HUES64 (cell line): ENCODE data around the gene HS6ST2.

Source experiments
- H3K27ac ChIP-seq: 2 replicates; pipeline ENCODE4 v1.7.0; 2013; ENCODE audit warnings: low read depth, low read length, inconsistent platforms
- H3K27me3 ChIP-seq: 2 replicates; pipeline ENCODE4 v1.6.1; 2013; ENCODE audit warnings: mild to moderate bottlenecking, low read length; ENCODE audit not compliant: insufficient read depth
- H3K36me3 ChIP-seq: 2 replicates; pipeline ENCODE4 v1.6.1; 2013; ENCODE audit warnings: mild to moderate bottlenecking, low read length; ENCODE audit not compliant: insufficient read depth
- H3K4me1 ChIP-seq: 2 replicates; pipeline ENCODE4 v1.6.1; 2013; ENCODE audit warnings: mild to moderate bottlenecking, low read length, moderate library complexity; ENCODE audit not compliant: insufficient read depth
- H3K4me3 ChIP-seq: 2 replicates; pipeline ENCODE4 v1.5.1; 2013; ENCODE audit warnings: mild to moderate bottlenecking, low read length, moderate library complexity
- H3K9ac ChIP-seq: 2 replicates; pipeline ENCODE4 v1.6.1; 2013; ENCODE audit warnings: mild to moderate bottlenecking, low read depth, low read length
- H3K9me3 ChIP-seq: 2 replicates; pipeline ENCODE4 v1.6.1; 2013; ENCODE audit warnings: low read depth, low read length; ENCODE audit not compliant: insufficient read depth
- WGBS: fragments of 150-250, 120-280 bp; methylation state at CpG from one replicate; pipeline ENCODE4 v1.1.7; 2013; ENCODE audit warnings: missing lambda C conversion rate; 5-methylcytosine and 5-hydroxymethylcytosine counted together

The HS6ST2 gene

DNA sequence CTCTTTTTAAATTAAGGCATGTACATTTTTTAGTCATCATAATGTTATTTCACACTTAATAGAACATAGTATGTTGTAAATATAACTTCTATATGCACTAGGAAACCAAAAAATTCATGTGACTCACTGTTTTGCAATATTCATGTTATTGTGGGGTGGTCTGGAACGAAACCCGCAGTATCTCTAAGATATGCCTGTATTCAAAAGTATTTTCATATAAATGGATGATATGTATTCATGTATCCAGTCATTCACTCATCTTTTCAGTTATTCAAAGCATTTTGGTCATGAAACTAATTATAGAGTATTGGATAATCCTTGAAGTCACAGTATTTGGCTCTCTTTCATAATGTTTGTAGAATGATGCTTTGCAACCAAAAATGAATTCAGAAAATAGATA, 168.1 kb downstream of the HS6ST2 start:
- Histone ChIP-seq H3K9ac (no peak overlapping the region), H3K36me3 (no peaks in the 10 kb centered on the region), H3K4me3 (no peak overlapping the region), H3K27me3 (no peaks in the 10 kb centered on the region), H3K27ac (no peak overlapping the region), H3K9me3 (no peaks in the 10 kb centered on the region), H3K4me1 (no peaks in the 10 kb centered on the region)
- no CpG with 5 or more reads among the region's 2 CpGs for WGBS

DNA sequence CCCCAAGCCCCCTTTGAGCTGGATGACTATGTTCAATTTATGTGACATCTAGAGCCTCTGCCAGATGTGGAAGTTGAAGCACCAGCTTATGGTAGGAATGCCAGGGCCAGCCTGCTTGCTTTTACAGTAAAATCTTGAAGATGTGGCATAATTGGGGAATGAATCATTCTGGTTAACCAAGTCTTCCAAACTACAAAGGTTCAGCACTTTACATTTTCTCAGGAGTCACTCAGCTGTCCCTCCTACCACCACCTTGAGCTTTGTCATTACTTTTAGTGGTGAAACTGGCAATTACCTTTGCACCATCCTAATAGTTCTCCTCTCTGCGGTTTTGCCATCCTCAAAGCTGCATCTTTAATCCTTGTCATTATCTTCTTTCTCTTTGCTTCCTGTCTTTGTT, 172.2 kb downstream of the HS6ST2 start:
- Histone ChIP-seq H3K4me3 (no peak overlapping the region), H3K4me1 (0 out of 2 replicates have a peak, but pooled peaks cover 4% of the 10 kb centered on the region), H3K9me3 (no peaks in the 10 kb centered on the region), H3K27ac (no peak overlapping the region), H3K27me3 (no peaks in the 10 kb centered on the region), H3K9ac (no peak overlapping the region), H3K36me3 (no peaks in the 10 kb centered on the region)
- 77% methylated on average over 1 of the region's 1 CpG for WGBS

DNA sequence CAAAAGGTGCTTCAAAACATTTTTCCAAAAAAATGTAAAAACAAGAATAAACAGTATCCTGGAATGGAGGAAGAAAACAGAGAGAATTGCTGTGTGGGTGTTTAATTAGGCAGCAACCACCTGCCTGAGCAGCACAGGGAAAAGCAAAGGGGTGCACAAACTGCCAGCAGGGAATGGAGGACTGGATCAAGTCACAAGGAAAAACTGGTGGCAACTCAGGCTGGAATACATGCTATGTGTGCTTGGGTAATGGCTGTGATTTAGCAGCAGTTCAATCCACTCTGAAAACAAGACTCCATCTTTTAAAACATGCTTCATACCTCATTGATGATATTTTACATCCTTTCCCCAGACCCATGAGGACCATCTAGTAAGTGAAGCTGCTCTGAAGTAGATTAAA, 179.5 kb downstream of the HS6ST2 start:
- Histone ChIP-seq H3K27me3 (no peaks in the 10 kb centered on the region), H3K9me3 (no peaks in the 10 kb centered on the region), H3K9ac (no peak overlapping the region), H3K4me1 (peaks cover 11% of the 10 kb centered on the region; the same call in 1 of the 2 replicates), H3K36me3 (no peaks in the 10 kb centered on the region), H3K4me3 (no peak overlapping the region), H3K27ac (no peak overlapping the region)

DNA sequence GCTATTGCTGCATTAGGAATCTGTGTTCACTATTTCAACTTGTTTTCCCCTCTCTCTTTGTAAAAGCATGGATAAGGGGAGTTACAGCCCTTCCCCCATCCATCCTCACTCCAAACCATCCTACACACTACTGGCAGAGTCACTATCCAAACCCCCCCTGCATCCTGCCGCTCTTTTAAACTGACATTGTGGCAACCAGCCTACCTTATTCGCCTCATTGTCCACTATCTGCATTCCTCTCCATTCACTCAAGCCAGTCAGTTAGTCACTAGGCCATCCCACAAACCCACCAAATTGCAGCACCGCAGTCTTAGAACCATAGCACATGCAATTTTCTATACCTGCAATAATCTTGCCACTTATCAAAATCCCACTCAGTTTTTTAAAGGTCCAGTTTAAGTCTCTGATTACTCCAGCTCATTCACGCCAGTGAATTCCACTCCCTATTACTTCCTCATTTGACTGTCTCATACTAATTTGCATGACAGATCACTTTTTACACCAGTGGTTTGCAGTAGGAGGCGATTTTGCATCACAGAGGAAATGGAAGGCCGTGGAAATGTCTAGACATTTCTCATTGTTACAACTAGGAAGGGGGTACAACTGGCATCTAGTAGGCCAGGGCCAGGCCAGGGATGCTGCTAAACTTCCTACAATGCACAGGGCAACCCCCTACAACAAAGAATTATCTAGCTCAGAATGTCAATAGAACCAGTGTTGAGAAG, 181.8 kb downstream of the HS6ST2 start:
- Histone ChIP-seq H3K4me3 (no peak overlapping the region), H3K9ac (no peak overlapping the region), H3K36me3 (no peaks in the 10 kb centered on the region), H3K27me3 (no peaks in the 10 kb centered on the region), H3K4me1 (peaks cover 7% of the 10 kb centered on the region; the same call in 1 of the 2 replicates), H3K9me3 (no peaks in the 10 kb centered on the region), H3K27ac (0 out of 2 replicates have a peak overlapping the region, but pooled peaks have one; percentile 30)
- WGBS, result 54% methylated on average over 6 of the region's 6 CpGs

DNA sequence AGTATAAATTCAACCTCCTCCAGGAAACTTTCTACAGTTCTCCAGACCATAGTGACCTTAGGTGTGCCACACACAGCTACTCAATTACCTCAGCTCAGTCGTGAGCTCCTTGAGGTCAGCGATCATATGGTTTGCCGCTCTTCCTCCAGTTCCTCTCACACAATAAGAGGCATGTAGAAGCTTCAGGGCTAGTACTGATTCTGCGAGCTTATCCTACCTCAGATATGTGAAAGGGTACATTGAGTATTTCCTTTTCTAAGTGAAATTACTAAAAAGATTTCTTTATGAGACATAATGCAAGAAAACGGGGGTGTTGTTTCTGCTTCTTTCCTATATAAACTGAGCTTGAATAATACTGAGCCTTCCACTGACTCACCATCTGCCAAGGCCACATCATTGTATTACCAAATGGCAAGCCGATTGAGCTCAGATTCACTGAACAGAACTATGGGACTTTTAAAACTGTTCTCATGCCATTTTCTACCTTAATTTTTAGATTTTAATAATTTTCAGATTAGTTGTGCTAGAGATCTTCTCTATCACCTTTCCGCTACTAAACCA, 183.1 kb downstream of the HS6ST2 start:
- 85% methylated on average over 5 of the region's 7 CpGs for WGBS
- H3K4me1 ChIP-seq, result peaks cover 7% of the 10 kb centered on the region; the same call in 1 of the 2 replicates
- H3K27ac ChIP-seq, result no peak overlapping the region

DNA sequence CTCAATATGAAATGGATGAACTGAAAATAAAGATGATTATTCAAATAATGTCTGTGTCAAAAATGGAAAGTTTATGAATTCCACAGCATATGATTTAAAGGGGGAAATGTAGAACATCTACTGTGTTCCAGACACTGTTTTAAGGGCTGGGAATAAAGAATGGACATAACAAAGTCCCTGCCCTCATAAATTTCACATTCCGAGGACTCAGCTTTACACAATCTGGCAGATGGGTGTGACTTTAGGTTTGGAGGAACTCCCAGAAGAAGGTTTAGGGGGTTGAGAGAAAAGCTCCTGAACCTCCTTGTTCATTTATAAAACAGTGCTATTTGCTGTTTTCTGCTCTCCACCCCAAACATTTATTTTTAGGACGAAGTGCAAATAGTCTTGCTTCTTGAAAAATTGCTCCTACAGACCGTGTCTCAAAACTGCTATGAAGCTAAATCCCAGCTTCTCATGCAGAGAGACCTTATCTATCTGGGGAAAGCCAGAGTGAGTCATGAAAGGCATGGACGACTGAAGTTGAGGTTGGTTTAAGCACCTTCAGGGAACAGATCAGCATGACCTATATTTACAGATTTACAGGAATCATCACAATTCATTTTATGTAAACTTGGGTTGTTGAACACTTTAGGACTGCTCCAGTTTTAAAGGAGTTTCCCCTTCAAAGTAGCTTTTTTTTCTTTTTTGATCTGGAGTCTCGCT, 184.3 kb downstream of the HS6ST2 start:
- Histone ChIP-seq H3K36me3 (no peaks in the 10 kb centered on the region), H3K9ac (no peak overlapping the region), H3K27ac (no peak overlapping the region), H3K27me3 (no peaks in the 10 kb centered on the region), H3K4me1 (peaks cover 7% of the 10 kb centered on the region; the same call in 1 of the 2 replicates), H3K4me3 (no peak overlapping the region), H3K9me3 (no peaks in the 10 kb centered on the region)
- 96% methylated on average over 3 of the region's 5 CpGs for WGBS

More for the DNA sequence above, 183.1 kb downstream of the HS6ST2 start:
- Histone ChIP-seq H3K9me3 (no peaks in the 10 kb centered on the region), H3K4me3 (no peak overlapping the region), H3K9ac (no peak overlapping the region), H3K27me3 (no peaks in the 10 kb centered on the region), H3K36me3 (no peaks in the 10 kb centered on the region)

DNA sequence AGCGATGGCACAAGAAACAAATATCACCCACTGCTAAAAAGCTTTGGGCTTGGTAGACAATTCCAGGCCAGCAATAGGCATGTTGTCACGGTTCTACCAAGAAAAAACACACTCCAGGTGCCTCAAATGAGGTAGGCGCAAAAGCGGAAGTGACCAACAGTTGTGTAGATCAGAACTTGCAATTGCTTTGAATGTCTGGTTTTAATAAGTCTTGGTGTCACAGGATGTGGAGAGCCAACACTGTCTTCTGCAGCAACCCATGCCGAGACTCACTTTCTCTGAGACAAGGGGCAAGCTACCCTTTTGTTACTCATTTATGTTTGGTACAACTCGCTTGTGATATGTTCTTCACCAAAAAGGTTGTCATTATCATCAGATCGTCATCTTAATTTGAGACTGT, 188.8 kb downstream of the HS6ST2 start:
- H3K4me3 ChIP-seq, result no peak overlapping the region
- 92% methylated on average over 7 of the region's 7 CpGs for WGBS
- H3K27ac ChIP-seq, result no peak overlapping the region
- no peaks in the 10 kb centered on the region for H3K4me1 ChIP-seq
- H3K36me3 ChIP-seq, result no peaks in the 10 kb centered on the region
- no peaks in the 10 kb centered on the region for H3K27me3 ChIP-seq
- H3K9me3 ChIP-seq, result no peaks in the 10 kb centered on the region
- no peak overlapping the region for H3K9ac ChIP-seq

DNA sequence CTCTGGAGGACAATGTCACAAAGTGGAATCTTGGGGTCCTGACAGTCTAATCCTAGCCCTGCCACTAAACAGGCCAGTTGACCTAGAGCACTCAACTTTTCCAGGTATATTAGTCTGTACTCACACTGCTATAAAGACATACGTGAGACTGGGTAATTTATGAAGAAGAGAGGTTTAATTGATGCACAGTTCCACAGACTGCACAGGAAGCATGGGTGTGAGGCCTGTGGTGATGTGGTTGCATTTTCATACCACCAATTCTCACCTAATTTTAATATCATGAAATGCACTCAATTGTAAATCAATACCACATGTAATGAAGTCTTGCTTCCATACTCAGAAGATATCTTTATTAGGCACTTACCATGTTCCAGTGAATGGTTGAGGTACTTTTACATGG, 192.0 kb downstream of the HS6ST2 start:
- H3K36me3 ChIP-seq, result no peaks in the 10 kb centered on the region
- H3K4me3 ChIP-seq, result no peak overlapping the region
- H3K27me3 ChIP-seq, result no peaks in the 10 kb centered on the region
- H3K9ac ChIP-seq, result no peak overlapping the region
- H3K27ac ChIP-seq, result no peak overlapping the region
- no peaks in the 10 kb centered on the region for H3K9me3 ChIP-seq
- H3K4me1 ChIP-seq, result no peaks in the 10 kb centered on the region
- no CpG with 5 or more reads among the region's 1 CpG for WGBS

DNA sequence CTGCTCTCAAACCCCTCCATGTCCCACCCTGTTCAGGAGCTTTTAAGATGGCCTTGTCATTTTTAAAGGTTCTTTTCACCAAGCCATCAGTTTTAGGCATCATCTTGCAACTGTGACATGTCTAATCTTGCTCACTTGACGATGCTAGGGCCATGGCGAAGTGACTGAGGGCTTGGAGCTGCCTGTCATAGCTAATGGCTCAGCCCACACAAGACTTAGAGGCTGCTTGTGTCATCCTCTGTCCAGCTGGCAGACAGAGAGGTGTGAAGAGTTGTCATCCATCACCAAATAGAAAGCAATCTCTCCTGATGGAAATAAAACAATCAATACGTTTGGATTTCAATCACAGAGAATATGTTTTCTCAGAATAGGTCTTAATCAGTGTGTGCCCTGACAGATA, 194.9 kb downstream of the HS6ST2 start:
- peaks cover 15% of the 10 kb centered on the region for H3K4me1 ChIP-seq
- no peak overlapping the region for H3K27ac ChIP-seq
- H3K27me3 ChIP-seq, result no peaks in the 10 kb centered on the region
- no peak overlapping the region for H3K9ac ChIP-seq
- H3K36me3 ChIP-seq, result no peaks in the 10 kb centered on the region
- H3K9me3 ChIP-seq, result no peaks in the 10 kb centered on the region
- WGBS, result 92% methylated on average over 3 of the region's 3 CpGs
- H3K4me3 ChIP-seq, result no peak overlapping the region

DNA sequence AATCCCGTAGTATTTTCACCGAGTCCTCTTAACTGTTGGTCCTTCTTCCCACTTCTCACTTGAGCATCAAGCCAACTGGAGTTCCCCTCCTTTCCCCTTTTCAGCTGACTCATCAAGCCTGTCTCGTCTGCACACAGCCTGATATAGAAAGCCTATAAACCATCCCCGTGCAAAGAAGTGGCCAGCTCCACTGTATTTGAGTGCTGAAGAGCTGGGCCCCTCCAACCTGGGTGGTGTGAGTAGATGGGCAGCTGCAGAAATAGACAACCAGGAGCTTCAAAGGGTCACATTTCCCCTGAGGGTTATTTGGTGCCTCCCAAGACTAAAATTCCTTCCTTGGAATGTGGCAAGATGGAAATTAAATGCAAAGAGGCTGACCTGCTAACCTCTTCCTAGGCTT, 199.7 kb downstream of the HS6ST2 start:
- Histone ChIP-seq H3K9me3 (no peaks in the 10 kb centered on the region), H3K4me1 (peaks cover 24% of the 10 kb centered on the region), H3K27ac (peak overlapping the region; percentile 28; the same call in 1 of the 2 replicates), H3K9ac (no peak overlapping the region), H3K27me3 (no peaks in the 10 kb centered on the region), H3K36me3 (no peaks in the 10 kb centered on the region), H3K4me3 (no peak overlapping the region)
- WGBS, result 57% methylated on average over 4 of the region's 4 CpGs

DNA sequence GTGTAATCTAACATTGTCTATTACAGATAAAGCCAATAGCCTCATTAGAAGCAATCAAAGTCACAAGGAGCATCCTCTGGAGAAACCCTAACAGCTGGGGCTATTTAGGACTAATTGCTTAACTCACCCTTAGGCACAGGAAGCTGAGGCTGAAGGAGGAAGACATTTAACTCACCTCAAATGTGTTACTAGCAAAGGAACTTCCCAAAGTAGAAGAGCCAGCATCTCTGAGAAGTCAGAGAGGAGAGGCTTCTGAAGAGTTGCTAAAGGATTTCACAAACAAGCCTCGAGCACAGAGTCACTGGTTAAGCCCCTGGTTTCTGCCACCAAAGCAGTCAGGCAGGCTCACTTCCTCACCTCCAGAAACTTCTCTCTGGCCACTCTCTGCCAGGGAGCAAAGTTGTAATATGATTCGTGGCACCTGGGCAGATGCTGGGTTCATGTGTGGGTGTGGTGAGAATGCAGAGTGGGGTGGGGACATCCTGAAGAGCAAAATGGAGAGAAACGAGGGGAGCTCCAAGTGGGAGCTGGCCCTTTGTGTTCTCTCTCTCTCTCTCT, 201.3 kb downstream of the HS6ST2 start:
- H3K9ac ChIP-seq, result no peak overlapping the region

More for the DNA sequence above, 201.3 kb downstream of the HS6ST2 start:
- H3K27ac ChIP-seq, result no peak overlapping the region
- H3K27me3 ChIP-seq, result no peaks in the 10 kb centered on the region
- H3K4me1 ChIP-seq, result peaks cover 24% of the 10 kb centered on the region
- no peak overlapping the region for H3K4me3 ChIP-seq
- 74% methylated on average over 2 of the region's 3 CpGs for WGBS
- H3K36me3 ChIP-seq, result no peaks in the 10 kb centered on the region
- no peaks in the 10 kb centered on the region for H3K9me3 ChIP-seq
